ENCODE data around the gene RHOB. TPM values are rescaled to one million over a fixed set of nuclear protein-coding genes. Genes with fewer than 3 reads are reported as not detected.
"Not testable (repeated sequence)": the region's sequence is repeated elsewhere in the genome, so short reads cannot be mapped to it uniquely, and the experiment has no call there.

Gene RHOB
- total RNA-seq, 1 experiment from 2014 or later: 107 TPM

DNA sequence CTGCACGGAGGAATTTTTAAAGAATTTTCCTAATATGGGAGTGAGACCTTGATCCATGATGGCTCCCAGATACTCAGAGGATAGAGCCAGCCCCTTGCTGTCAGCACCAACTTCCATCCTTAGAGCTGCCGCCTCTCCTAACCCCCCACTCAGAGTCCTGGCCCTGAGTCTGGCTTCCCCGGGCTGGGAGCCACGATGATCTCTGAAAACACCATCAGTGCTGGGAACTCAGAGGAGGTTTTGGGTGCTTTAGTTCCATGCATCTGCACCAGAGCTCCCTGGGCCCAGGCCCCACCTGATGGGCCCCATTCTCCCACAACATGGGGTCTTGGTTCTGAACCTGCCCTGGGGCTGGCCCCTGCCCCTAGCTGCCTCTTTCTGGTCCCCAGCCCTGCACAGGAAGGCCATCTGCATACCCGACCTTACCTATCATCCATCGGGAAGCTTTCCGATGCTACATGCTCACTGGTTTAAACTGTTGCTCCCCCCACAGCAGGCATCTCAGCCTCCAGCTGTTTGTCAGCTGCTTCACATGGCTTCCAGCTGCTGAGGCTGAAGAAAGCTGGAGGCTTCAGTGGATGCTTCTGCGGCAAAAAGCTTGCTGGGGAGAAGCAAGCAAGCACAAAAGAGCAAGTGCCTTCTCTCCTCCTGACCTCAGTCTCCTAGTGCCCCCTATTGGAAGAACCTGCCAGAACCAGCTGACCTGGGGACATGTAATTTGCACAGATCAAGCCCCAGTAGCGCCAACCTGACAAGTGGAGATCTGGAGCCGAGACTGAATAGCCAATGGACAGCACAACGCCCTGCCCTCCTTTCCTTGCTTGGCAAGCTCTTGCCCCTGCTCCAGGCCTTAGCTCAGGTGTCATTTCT lies 24.2 kb upstream of the RHOB start:
- DNase-seq (ENCODE audit: low read depth): no peak

- no peak for DNase-seq (ENCODE audit: low read depth)
These were observed 23.5 kb upstream of the RHOB start for GRCh38 chr2:20423359-20423758.

- DNase-seq (ENCODE audit: low read depth): no peak
These were observed 23.0 kb upstream of the RHOB start for GRCh38 chr2:20423847-20424246.

- peak; percentile 84 for DNase-seq (ENCODE audit: low read depth)
These were observed 22.3 kb upstream of the RHOB start for GRCh38 chr2:20424300-20425290.

DNA sequence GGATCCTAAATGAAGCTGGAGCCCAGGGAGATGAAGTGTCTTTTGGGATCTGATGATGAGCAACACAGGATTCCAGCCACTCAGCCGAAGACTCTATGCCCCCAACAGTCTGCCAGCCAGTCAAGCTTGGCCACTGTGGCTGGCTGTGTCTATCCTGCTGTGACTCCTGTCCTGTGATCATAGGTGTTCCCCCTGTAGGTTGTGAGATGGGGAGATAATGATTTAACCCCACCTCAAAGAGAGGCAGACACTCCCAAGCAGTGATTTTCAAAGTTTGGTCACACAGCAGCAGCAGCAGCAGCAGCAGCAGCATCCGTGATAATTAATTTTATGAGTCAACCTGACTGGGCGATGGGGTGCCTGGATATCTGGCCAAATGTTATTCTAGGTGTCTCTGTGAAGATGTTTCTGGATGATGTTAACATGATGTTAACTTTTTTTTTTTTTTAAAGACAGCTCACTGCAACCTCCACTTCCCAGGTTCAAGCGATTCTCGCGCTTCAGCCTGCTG lies 21.4 kb upstream of the RHOB start:
- DNase-seq (ENCODE audit: low read depth): peak; percentile 65

- DNase-seq (ENCODE audit: low read depth): no peak
These were observed 21.0 kb upstream of the RHOB start for GRCh38 chr2:20425884-20426283.

DNA sequence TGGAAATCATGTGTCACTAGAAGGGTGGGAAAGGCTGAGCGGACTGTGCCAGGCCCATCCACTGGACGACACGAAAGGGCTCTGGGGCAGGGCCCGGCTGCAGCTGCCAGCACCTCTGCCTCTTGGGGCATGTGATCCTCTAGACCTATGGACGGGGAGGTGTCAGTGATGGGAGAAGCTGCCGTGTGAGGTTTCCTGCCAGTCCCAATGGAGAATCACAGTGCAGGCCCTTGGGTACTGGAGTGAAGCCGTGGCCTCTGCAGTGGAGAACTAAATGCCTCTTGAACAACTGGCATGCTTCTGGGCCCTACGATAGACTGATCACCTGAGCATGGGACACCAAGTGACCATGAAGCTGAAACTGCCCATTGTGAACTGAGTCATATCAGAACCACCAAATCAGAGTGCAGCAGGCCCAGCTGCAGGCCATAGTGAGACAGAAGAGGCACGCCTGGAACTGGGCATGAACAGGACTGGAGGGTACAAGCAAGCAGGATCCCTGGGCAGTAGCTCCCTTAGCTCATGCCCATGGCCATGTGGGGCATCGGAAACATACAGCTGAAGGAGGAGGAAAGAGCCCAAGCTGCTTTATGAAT lies 18.8 kb upstream of the RHOB start:
- no peak for DNase-seq (ENCODE audit: low read depth)

DNA sequence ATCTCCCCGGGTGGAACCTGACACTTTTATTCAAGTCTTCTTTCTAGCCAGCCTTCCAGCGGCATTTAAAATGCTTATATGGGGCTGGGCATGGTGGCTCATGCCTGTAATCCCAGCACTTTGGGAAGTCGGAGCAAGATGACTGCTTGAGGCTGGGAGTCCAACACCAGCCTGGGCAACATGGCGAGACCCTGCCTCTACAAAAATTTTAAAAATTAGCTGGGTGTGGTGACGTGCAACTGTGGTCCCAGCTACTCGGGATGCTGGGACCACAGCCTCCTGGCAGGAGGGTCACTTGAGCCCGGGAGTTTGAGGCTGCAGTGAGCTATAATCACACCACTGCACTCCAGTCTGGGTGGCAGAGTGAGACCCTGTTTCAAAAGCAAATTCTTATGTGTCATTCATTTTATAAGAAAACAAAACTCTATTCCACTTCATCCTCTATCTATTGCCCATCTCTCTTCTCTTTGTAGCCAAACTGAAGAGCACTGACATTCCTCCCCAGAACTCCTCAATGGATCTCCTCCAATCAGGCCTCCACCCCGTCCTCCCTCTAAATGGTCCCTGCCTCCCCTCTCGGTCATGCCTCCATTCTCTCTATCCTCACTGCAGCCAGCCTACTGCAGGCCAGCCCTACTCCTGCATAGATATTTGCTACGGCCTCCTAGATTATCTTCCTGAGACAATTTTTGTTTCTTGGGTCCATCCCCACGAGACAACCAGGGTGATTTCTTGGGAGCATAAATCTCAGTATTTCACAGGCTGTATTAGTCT lies 18.0 kb upstream of the RHOB start:
- DNase-seq (ENCODE audit: low read depth): no peak

DNA sequence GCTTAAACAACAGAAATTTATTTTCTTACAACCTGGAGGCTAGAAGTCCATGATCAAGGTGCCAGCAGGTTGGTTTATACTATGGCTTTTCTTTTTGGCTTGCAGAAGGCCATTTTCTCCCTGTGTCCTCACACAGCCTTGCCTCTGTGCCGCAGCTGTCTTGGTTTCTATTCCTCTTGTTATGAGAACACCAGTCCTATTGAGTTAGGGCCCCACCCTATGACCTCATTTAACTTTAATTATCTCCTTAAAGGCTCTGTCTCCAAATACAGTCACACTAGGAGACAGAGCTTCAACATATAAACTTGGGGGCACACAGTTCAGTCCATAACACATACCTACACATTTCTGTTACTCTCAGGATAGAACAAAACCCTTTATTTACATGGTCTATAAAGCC lies 17.3 kb upstream of the RHOB start:
- DNase-seq (ENCODE audit: low read depth): no peak

- no peak for DNase-seq (ENCODE audit: low read depth)
These were observed 16.8 kb upstream of the RHOB start for GRCh38 chr2:20430035-20430434.

GRCh38 chr2:20430461-20431300 lies 16.2 kb upstream of the RHOB start:
- peak; percentile 65 for DNase-seq (ENCODE audit: low read depth)

DNA sequence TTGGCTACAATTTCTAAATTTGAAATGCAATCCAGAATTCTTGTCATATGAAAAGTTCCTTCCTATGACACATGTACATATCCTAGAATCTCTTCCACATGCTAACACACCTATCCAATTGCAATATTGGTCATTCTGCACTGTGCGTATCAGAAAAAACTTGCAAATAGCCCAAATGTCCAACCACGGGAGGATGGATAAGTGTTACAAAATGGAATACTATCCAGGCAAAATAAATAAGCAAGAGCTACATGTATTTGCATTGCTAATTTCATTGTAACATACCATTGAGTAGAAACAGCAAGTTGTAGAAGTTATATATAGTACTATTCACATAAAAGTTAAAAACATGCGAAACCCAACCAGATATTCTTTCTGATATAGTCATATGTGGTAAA lies 15.6 kb upstream of the RHOB start:
- DNase-seq (ENCODE audit: low read depth): no peak

DNA sequence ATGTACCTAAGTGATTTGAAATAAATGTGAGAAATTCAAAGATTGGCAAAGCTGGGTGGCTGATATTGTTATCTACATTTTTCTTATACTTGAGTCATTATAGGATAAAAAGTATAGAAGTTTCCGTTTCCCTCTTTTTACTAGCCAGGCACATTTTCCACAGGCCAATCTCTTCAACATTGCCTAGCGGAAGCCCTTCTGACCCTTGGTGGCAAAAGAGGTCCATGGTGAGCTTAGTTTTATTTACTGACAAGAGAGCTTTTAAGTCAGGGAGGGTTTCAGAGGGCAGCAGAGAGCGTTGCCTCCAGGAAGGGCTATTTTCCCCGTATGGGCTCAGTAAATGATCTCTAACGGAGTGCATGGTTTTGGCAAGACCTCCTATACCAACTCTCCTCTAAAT lies 15.1 kb upstream of the RHOB start:
- DNase-seq (ENCODE audit: low read depth): no peak

GRCh38 chr2:20432714-20433113 lies 14.2 kb upstream of the RHOB start:
- no peak for DNase-seq (ENCODE audit: low read depth)

- DNase-seq (ENCODE audit: low read depth): no peak
These were observed 13.6 kb upstream of the RHOB start for GRCh38 chr2:20433249-20433648.

DNA sequence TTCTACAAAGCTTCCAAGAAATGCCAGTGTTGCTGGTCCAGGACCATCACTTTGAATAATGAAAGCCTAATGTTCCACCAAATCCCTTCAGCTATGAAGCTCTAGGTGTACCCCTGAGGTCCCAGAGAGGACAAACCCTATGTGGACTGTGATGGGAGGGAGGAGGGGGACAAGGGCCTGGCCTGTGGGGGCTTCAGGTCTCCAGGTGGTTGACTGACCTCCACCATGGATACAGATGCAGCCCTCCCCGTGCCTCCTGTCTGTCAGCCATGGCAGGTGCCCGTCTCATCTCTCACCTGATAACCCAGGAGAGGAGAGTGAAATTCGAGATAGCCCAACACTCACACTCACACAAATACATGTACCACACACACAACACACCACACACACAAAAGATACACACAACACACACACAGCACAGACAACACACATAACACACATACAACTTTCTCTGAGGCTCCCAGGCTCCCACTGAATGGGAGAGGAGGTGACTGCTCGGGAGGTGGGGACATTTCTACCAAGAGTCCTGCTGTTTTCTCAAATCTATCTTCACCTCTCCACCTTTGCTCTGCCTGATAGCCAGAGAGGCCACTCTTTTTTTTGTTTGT lies 12.8 kb upstream of the RHOB start:
- no peak for DNase-seq (ENCODE audit: low read depth)

DNA sequence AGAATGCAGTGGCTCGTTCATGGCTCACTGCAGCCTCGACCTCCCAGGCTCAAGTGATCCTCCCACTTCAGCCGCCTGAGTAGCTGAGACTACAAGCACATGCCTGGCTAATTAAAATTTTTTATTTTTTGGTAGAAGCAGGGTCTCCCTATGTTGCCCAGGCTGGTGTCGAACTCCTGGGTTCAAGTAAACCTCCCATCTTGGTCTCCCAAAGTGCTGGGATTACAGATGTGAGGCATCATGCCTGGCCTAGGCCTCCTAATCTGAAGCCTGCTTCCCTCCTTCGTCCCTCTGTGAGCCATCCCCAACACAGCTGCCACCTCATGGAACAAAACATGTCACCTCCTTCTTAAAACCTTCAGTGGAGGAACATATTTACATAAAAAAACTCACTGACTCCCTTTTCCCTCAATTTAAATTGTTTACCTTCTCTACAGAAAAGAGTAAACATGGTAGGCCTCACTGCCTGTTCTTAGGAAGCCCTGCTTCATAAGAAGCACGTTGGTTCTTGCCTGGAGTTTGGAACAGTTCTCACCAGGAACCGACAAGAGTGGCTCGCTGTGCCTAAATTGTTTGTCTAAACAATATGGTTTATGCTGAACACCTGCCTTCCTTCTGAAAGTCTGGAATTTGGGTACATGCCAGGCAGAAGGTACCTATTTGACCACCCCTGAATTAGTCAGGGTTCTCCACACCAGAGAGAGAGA lies 12.1 kb upstream of the RHOB start:
- DNase-seq (ENCODE audit: low read depth): no peak

DNA sequence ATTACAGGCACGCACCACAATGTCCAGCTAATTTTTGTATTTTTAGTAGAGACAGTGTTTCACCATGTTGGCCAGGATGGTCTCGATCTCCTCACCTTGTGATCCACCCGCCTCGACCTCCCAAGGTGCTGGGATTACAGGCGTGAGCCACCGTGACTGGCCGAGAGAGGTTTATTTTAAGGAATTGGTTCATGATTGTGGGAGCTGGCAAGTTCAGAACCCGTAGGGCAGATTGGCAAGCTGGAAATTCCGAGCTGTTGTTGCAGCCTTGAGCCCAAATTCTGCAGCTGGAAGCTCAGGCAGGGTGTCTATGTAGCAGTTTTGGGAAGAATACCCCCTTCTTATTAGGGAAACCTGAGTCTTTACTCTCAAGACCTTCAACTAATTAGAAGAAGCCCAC lies 11.4 kb upstream of the RHOB start:
- DNase-seq (ENCODE audit: low read depth): not testable (repeated sequence)

Data from HT1080 (cell line).